ENCODE results near the gene ST8SIA5.

- TF ChIP-seq CTCF (IDR thresholded peaks at IDR 0.05 in 2 of 3, conservative IDR thresholded peaks at IDR 0.05 in 1 of 3; ENCODE audit: borderline replicate concordance in 1 of 3, insufficient read depth in 1 of 3, low read depth in 2 of 3, low read length in 2 of 3): no peak
- TF ChIP-seq POLR2A (IDR thresholded peaks at IDR 0.05; ENCODE audit: borderline replicate concordance, extremely low read depth, insufficient read depth, insufficient read length): no peak
- no peak for TF ChIP-seq ZFX (IDR thresholded peaks at IDR 0.05)
- no peak for TF ChIP-seq RAD21 (IDR thresholded peaks at IDR 0.05; ENCODE audit: low read depth)
- no peak for TF ChIP-seq TCF7L2 (IDR thresholded peaks at IDR 0.05; ENCODE audit: borderline replicate concordance, extremely low read depth, insufficient read depth, insufficient read length)
Observed at GRCh38 chr18:46712406-46712805, 44.4 kb downstream of the ST8SIA5 start.

Measured in HCT116 (cell line).